ENCODE measurements around the gene ADORA2A.

Gene ADORA2A

DNA sequence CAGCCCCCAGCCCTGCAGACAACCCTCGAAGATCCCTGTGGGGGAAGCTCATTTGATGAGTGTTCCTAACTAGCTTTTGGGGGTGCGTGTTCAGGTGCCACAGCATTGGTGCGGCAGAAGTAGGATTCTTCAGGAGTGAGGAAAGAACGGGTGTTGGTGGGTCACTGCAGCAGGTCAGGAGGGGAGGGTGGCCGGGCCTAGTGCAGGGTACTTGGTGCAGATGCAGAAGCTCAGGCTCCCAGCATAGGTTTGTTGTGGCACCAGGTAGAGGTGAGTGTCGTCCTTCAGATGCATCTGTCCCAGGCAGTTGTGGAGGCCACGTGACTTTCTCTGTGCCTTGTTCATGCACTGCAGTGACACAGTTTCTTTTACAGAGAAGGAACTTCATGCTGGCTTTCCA, 15.1 kb upstream of the ADORA2A start:
- H3K27me3 ChIP-seq (ENCODE audit: insufficient read depth, low read length) = no peaks in the 10 kb centered on the region
- H3K27ac ChIP-seq (ENCODE audit: low read depth, low read length) = no peak overlapping the region
- no peak overlapping the region for H3K4me3 ChIP-seq (ENCODE audit: low read depth, low read length)
- H2AFZ ChIP-seq (ENCODE audit: low read length, unreplicated experiment) = no peak overlapping the region
- H3K4me1 ChIP-seq (ENCODE audit: control insufficient read depth, insufficient read depth, low read length, unreplicated experiment) = peaks cover 9% of the 10 kb centered on the region
- no peaks in the 10 kb centered on the region for H3K36me3 ChIP-seq (ENCODE audit: insufficient read depth, low read length)
- H3K79me2 ChIP-seq (ENCODE audit: control insufficient read depth, insufficient read depth, low read length, unreplicated experiment) = no peaks in the 10 kb centered on the region

DNA sequence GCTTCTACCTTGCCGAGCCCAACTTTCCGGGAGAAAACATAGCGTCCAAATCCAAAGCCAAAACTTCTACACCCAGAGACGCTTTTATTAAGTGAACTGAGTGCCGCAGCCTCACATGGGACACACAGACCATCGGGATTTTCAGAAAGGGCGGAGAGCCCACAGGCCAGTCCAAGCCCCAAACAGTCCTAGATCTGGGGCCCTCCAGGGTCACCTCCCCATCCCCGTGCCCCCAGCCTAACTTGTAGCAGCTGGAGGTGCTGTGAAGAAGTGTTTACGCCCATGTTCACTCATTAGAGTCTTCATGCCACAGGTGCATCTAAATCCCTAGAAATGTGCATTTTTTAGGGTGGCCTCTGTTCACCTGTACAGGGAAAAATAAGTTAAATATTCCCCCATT, 14.1 kb upstream of the ADORA2A start:
- Histone ChIP-seq H3K79me2 (ENCODE audit: control insufficient read depth, insufficient read depth, low read length, unreplicated experiment) (no peaks in the 10 kb centered on the region), H2AFZ (ENCODE audit: low read length, unreplicated experiment) (no peak overlapping the region), H3K36me3 (ENCODE audit: insufficient read depth, low read length) (no peaks in the 10 kb centered on the region), H3K4me1 (ENCODE audit: control insufficient read depth, insufficient read depth, low read length, unreplicated experiment) (peaks cover 9% of the 10 kb centered on the region), H3K4me3 (ENCODE audit: low read depth, low read length) (no peak overlapping the region), H3K27me3 (ENCODE audit: insufficient read depth, low read length) (no peaks in the 10 kb centered on the region), H3K27ac (ENCODE audit: low read depth, low read length) (no peak overlapping the region)

DNA sequence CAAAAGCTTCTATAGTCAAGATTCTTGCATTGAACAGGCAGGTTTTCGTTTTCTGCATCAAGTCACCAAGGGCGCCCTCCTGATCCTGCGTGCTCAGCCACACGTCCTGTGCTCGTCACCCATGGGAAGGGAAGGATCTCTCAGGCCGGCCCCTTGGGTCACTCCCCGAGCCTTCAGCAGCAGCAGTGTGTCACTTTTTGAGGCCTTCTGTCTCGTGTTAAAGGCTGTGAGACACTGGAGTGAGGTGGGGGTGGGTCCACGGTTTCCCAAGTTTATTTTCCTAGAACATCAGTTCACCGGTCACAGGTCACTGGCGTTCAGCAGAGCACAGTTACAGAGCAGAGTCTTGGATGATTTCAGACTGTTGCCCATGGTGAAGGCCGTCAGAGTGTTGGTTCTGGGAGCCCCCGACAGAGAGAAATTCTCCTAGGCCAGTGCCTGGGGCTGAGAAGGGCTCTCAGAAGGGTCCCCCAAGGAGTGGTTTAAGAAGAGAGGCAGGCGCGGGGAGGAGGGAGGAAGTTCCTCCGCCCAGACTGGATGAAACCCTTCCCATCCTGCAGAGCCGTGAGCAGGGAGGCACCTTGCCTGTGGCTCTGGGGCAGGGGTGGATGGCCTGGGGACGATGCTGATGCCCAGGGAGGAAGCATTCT, 13.5 kb upstream of the ADORA2A start:
- no peaks in the 10 kb centered on the region for H3K27me3 ChIP-seq (ENCODE audit: insufficient read depth, low read length)
- H3K79me2 ChIP-seq (ENCODE audit: control insufficient read depth, insufficient read depth, low read length, unreplicated experiment) = no peaks in the 10 kb centered on the region
- H3K4me3 ChIP-seq (ENCODE audit: low read depth, low read length) = no peak overlapping the region
- no peak overlapping the region for H3K27ac ChIP-seq (ENCODE audit: low read depth, low read length)
- no peak overlapping the region for H2AFZ ChIP-seq (ENCODE audit: low read length, unreplicated experiment)
- H3K4me1 ChIP-seq (ENCODE audit: control insufficient read depth, insufficient read depth, low read length, unreplicated experiment) = peaks cover 9% of the 10 kb centered on the region
- no peaks in the 10 kb centered on the region for H3K36me3 ChIP-seq (ENCODE audit: insufficient read depth, low read length)

DNA sequence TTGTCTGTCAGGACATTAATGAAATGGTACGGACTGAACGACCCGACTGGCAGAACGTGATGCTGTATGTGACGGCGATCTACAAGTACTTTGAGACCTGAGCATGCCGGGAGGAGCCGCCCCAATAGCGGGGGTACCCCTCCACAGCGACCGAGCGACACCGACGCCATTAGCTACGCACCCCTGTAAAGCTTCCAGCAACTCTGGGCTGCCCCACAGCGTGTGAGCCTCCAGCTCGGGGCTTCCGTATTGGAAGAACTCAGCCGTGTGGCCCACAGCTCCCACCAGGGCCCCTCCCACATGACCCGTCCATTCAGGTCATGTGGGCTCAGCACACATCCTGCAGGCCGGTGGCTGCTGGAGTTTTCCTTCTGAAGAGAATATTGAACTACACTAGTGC, 12.9 kb upstream of the ADORA2A start:
- H2AFZ ChIP-seq (ENCODE audit: low read length, unreplicated experiment) = no peak overlapping the region
- no peak overlapping the region for H3K27ac ChIP-seq (ENCODE audit: low read depth, low read length)
- H3K36me3 ChIP-seq (ENCODE audit: insufficient read depth, low read length) = no peaks in the 10 kb centered on the region
- H3K4me3 ChIP-seq (ENCODE audit: low read depth, low read length) = no peak overlapping the region
- H3K4me1 ChIP-seq (ENCODE audit: control insufficient read depth, insufficient read depth, low read length, unreplicated experiment) = peaks cover 9% of the 10 kb centered on the region
- no peaks in the 10 kb centered on the region for H3K79me2 ChIP-seq (ENCODE audit: control insufficient read depth, insufficient read depth, low read length, unreplicated experiment)
- H3K27me3 ChIP-seq (ENCODE audit: insufficient read depth, low read length) = no peaks in the 10 kb centered on the region

DNA sequence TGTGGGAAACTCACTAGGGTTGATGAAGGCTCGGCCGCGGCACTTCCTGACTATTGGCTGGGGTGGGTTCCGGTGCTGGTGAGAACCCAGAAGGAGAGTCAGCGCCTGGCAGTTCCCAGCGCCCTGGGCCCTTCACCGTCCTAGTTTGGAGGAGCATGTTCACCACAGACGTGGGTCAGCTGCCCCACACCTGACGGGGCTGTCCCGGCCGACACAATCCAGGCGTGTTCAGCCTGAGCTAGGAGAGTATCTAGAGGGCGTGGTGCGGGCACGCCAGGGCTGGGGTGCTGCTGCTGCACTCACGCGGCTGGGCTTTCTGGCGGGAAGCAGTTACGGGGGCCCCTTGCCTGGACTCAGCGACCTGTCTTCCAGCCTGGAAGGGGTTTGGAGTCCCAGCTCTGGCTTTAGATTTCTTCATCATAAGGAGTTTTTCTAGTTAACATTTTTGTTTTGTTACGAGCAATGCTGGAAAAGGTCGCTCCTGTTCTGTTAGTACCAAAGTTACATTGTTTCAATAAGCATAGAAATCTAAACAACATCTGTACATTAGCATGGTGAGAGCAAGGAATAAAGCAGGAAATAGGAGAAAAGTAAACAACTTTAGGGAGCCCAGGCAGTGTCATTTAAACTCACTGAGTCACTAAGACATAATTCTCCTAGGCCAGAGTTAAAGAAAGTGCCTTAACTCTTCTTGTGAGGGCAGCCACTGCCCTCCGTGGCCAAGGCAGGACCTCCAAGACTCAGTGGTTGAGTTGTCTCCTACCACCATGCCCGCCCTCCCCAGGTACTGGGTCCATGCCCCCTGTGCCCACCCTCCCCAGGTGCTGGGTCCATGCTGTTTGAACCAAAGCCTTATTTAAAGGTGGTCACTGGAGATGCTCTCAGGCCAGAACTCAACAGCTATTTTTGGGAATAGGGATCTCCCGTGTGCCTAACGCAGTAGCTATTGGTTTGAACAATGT, 12.1 kb upstream of the ADORA2A start:
- H3K36me3 ChIP-seq (ENCODE audit: insufficient read depth, low read length) = no peaks in the 10 kb centered on the region
- H3K4me1 ChIP-seq (ENCODE audit: control insufficient read depth, insufficient read depth, low read length, unreplicated experiment) = peaks cover 2% of the 10 kb centered on the region
- no peak overlapping the region for H2AFZ ChIP-seq (ENCODE audit: low read length, unreplicated experiment)
- H3K27ac ChIP-seq (ENCODE audit: low read depth, low read length) = no peak overlapping the region
- H3K27me3 ChIP-seq (ENCODE audit: insufficient read depth, low read length) = no peaks in the 10 kb centered on the region
- no peak overlapping the region for H3K4me3 ChIP-seq (ENCODE audit: low read depth, low read length)
- no peaks in the 10 kb centered on the region for H3K79me2 ChIP-seq (ENCODE audit: control insufficient read depth, insufficient read depth, low read length, unreplicated experiment)

DNA sequence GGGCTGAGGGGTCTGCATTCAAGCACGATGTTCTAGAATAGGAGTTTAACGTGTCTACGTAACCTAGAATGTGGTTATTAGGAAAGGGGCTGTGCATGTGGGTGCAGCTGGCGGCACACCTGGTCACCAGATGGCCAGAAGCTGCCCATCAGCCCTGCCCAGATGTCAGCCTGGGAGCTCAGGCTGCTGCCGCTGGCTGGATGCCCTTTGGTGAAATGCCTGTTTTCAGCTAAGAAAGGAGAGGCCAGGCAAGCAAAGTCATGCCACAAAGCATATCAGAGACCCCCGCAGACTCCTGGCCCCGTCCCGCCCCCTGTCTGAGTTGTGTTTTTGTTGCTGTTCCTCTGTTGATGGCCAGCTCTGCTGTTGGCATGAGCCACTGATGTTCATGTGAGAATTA, 11.3 kb upstream of the ADORA2A start:
- no peak overlapping the region for H2AFZ ChIP-seq (ENCODE audit: low read length, unreplicated experiment)
- no peaks in the 10 kb centered on the region for H3K36me3 ChIP-seq (ENCODE audit: insufficient read depth, low read length)
- H3K27ac ChIP-seq (ENCODE audit: low read depth, low read length) = no peak overlapping the region

DNA sequence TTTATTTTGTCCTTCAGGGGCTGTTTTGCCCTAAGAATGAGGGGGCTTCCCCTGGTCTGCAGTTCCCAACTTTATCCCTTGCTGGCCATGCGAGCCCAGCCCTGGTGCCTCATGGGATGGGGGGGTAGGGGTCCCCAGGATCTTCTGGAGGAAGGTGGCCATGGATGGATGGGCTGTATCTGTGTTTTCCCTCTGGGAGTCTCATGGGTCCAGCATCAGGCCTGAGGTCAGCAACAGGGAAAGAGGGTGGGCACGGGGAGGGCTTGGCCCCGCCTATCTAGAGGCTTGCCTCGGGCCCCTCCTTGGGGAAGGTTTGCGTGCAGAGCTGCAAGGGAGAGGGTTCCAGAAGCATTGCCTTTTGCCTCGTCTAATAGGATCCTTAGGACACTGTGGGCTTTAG, 10.8 kb upstream of the ADORA2A start:
- no peak overlapping the region for H3K27ac ChIP-seq (ENCODE audit: low read depth, low read length)
- H3K79me2 ChIP-seq (ENCODE audit: control insufficient read depth, insufficient read depth, low read length, unreplicated experiment) = no peaks in the 10 kb centered on the region
- H3K36me3 ChIP-seq (ENCODE audit: insufficient read depth, low read length) = no peaks in the 10 kb centered on the region
- no peaks in the 10 kb centered on the region for H3K27me3 ChIP-seq (ENCODE audit: insufficient read depth, low read length)
- H3K4me1 ChIP-seq (ENCODE audit: control insufficient read depth, insufficient read depth, low read length, unreplicated experiment) = no peaks in the 10 kb centered on the region
- H2AFZ ChIP-seq (ENCODE audit: low read length, unreplicated experiment) = no peak overlapping the region
- H3K4me3 ChIP-seq (ENCODE audit: low read depth, low read length) = no peak overlapping the region

More for the DNA sequence above, 11.3 kb upstream of the ADORA2A start:
- H3K79me2 ChIP-seq (ENCODE audit: control insufficient read depth, insufficient read depth, low read length, unreplicated experiment) = no peaks in the 10 kb centered on the region
- no peaks in the 10 kb centered on the region for H3K4me1 ChIP-seq (ENCODE audit: control insufficient read depth, insufficient read depth, low read length, unreplicated experiment)
- H3K4me3 ChIP-seq (ENCODE audit: low read depth, low read length) = no peak overlapping the region
- H3K27me3 ChIP-seq (ENCODE audit: insufficient read depth, low read length) = no peaks in the 10 kb centered on the region

DNA sequence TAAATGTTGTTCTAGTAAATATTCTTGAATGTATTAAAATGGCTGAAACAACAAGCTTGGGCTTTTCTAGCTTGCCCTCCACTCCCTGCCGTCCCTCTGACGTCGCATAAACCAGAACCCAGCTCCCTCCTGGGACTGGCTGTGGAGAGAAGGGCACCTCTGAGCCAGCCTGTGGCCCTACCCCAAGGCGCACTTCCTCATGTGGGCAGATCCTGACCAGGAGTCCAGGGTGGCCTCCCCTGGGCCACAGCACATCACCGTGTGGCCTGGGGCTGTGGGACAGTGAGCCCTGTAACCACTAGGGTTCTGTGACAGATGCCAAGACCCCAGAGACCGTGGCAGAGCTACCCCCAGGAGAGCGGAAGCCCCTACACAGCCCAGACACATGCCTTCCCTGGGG, 10.2 kb upstream of the ADORA2A start:
- Histone ChIP-seq H3K27ac (ENCODE audit: low read depth, low read length) (no peak overlapping the region), H3K36me3 (ENCODE audit: insufficient read depth, low read length) (no peaks in the 10 kb centered on the region), H3K27me3 (ENCODE audit: insufficient read depth, low read length) (no peaks in the 10 kb centered on the region), H3K4me1 (ENCODE audit: control insufficient read depth, insufficient read depth, low read length, unreplicated experiment) (no peaks in the 10 kb centered on the region), H3K4me3 (ENCODE audit: low read depth, low read length) (no peak overlapping the region), H2AFZ (ENCODE audit: low read length, unreplicated experiment) (no peak overlapping the region), H3K79me2 (ENCODE audit: control insufficient read depth, insufficient read depth, low read length, unreplicated experiment) (no peaks in the 10 kb centered on the region)

DNA sequence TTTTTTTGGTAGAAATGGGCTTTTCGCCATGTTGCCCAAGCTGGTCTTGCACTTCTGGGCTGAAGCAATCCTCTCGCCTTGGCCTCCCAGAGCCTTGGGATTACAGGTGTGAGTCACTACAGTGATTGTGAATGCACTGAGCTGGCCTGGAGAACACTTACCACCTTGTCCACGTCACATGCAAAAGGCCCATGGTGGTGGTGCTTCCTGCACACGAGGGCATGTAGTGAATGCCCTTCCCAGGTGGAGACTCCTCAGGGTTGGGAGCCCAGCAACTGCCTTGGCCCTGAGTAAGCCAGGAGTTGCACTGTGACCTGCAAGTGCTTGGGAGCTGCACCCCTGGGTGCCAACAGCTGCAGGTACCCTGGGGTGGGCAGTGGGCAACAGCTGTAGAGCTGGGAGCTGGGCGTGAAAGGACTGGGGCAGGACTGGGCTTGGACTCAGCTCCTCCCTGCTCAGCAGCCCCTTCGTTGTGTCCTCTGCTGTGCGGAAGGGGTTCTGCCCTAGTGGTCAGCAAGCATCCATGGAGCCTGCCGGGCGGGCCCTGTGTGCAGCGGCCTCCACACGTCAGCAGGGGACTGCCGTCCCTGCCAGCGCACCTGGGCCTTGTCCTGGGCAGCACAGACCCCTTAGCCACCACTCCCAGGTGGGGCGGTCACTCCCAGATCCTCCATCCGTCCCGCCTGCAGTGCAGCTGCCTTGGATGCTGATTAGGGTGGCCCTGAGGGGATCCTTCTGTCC, 9.3 kb upstream of the ADORA2A start:
- Histone ChIP-seq H3K27ac (ENCODE audit: low read depth, low read length) (no peak overlapping the region), H3K79me2 (ENCODE audit: control insufficient read depth, insufficient read depth, low read length, unreplicated experiment) (no peaks in the 10 kb centered on the region), H3K36me3 (ENCODE audit: insufficient read depth, low read length) (no peaks in the 10 kb centered on the region), H3K4me3 (ENCODE audit: low read depth, low read length) (no peak overlapping the region), H2AFZ (ENCODE audit: low read length, unreplicated experiment) (no peak overlapping the region), H3K27me3 (ENCODE audit: insufficient read depth, low read length) (no peaks in the 10 kb centered on the region), H3K4me1 (ENCODE audit: control insufficient read depth, insufficient read depth, low read length, unreplicated experiment) (no peaks in the 10 kb centered on the region)

DNA sequence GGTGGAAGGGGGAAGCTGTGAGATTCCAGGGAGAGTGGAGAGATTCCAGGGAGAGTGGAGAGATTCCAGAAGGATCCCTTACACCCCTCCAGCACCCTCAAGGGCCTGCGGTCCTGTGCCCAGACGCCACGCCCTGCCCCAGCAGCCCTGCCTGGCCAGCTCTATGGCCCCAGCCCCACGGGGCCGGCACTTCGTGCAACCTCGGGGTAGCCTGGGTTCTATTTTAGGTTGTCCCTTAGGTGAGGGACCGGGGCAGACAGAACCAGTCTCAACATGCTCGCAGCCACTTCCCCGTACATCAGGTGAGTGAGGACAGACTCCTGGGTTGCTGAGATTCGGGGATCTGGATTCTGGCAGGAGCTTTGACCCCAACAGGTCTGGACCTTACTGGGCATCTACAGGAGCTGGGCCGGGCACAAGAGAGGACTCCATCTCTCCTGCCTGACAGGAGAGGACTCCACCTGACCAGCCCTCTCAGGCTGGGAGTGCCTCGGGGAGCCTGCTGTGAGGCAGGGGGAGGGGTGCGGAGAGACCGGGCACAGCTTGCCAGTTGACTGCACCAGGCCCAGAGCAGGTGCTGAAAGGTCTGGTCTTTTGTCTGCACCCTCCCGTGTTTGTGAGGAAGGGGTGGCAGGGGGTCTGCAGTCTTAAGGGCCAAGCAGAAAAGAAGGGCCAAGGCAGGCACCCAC, 8.5 kb upstream of the ADORA2A start:
- Histone ChIP-seq H3K4me1 (ENCODE audit: control insufficient read depth, insufficient read depth, low read length, unreplicated experiment) (no peaks in the 10 kb centered on the region), H3K79me2 (ENCODE audit: control insufficient read depth, insufficient read depth, low read length, unreplicated experiment) (no peaks in the 10 kb centered on the region), H2AFZ (ENCODE audit: low read length, unreplicated experiment) (no peak overlapping the region), H3K27me3 (ENCODE audit: insufficient read depth, low read length) (peaks cover under 1% of the 10 kb centered on the region; the same call in 1 of the 2 replicates), H3K4me3 (ENCODE audit: low read depth, low read length) (no peak overlapping the region), H3K27ac (ENCODE audit: low read depth, low read length) (no peak overlapping the region), H3K36me3 (ENCODE audit: insufficient read depth, low read length) (no peaks in the 10 kb centered on the region)

All from ACC112 (cell line).